ENCODE data around the gene APP. TPM values are rescaled to one million over a fixed set of nuclear protein-coding genes. Genes with fewer than 3 reads are reported as not detected.
A peak's percentile ranks its signal among the peaks of the same experiment; 100 is the strongest.

Gene APP
- total RNA-seq, 1 donor, result 373 TPM

- Histone ChIP-seq H3K79me2 (ENCODE audit: insufficient read depth, low read length) (peaks cover 99% of the 10 kb centered on the region), H2AFZ (ENCODE audit: low read length) (no peak overlapping the region), H3K4me2 (ENCODE audit: insufficient read depth, low read length) (no peak overlapping the region), H3K9me3 (ENCODE audit: low read depth, low read length) (no peaks in the 10 kb centered on the region), H3K4me1 (ENCODE audit: insufficient read depth, low read length) (peaks cover 5% of the 10 kb centered on the region), H3K27ac (ENCODE audit: low read depth, low read length) (no peak overlapping the region), H3K36me3 (ENCODE audit: insufficient read depth, low read length) (no peaks in the 10 kb centered on the region), H4K20me1 (ENCODE audit: insufficient read depth, low read length) (peaks cover 18% of the 10 kb centered on the region), H3K4me3 (ENCODE audit: insufficient read depth, low read length) (no peak overlapping the region), H3K27me3 (ENCODE audit: insufficient read depth, low read length) (no peaks in the 10 kb centered on the region)
- no peak for TF ChIP-seq CTCF (IDR thresholded peaks at IDR 0.05; ENCODE audit: extremely low read depth, low read depth, low read length)
- DNase-seq (ENCODE audit: insufficient read length, low spot score, missing footprints), result no peak
Observed at GRCh38 chr21:26162081-26162480, 8.5 kb downstream of the APP start.

GRCh38 chr21:26159869-26160268 is 10.7 kb downstream of the APP start:
- Histone ChIP-seq H3K4me2 (ENCODE audit: insufficient read depth, low read length) (no peak overlapping the region), H3K4me1 (ENCODE audit: insufficient read depth, low read length) (no peaks in the 10 kb centered on the region), H3K4me3 (ENCODE audit: insufficient read depth, low read length) (no peak overlapping the region), H3K27me3 (ENCODE audit: insufficient read depth, low read length) (no peaks in the 10 kb centered on the region), H4K20me1 (ENCODE audit: insufficient read depth, low read length) (peaks cover 12% of the 10 kb centered on the region), H2AFZ (ENCODE audit: low read length) (no peak overlapping the region), H3K9me3 (ENCODE audit: low read depth, low read length) (no peaks in the 10 kb centered on the region), H3K36me3 (ENCODE audit: insufficient read depth, low read length) (no peaks in the 10 kb centered on the region), H3K27ac (ENCODE audit: low read depth, low read length) (no peak overlapping the region), H3K79me2 (ENCODE audit: insufficient read depth, low read length) (peaks cover 94% of the 10 kb centered on the region)
- TF ChIP-seq CTCF (IDR thresholded peaks at IDR 0.05; ENCODE audit: extremely low read depth, low read depth, low read length), result no peak
- no peak for DNase-seq (ENCODE audit: insufficient read length, low spot score, missing footprints)

GRCh38 chr21:26157801-26158200 is 12.8 kb downstream of the APP start:
- Histone ChIP-seq H4K20me1 (ENCODE audit: insufficient read depth, low read length) (peaks cover 12% of the 10 kb centered on the region), H3K4me2 (ENCODE audit: insufficient read depth, low read length) (no peak overlapping the region), H3K79me2 (ENCODE audit: insufficient read depth, low read length) (peaks cover 95% of the 10 kb centered on the region), H3K27me3 (ENCODE audit: insufficient read depth, low read length) (no peaks in the 10 kb centered on the region), H3K27ac (ENCODE audit: low read depth, low read length) (no peak overlapping the region), H3K4me1 (ENCODE audit: insufficient read depth, low read length) (peaks cover 11% of the 10 kb centered on the region), H3K4me3 (ENCODE audit: insufficient read depth, low read length) (no peak overlapping the region), H3K9me3 (ENCODE audit: low read depth, low read length) (no peaks in the 10 kb centered on the region), H2AFZ (ENCODE audit: low read length) (no peak overlapping the region), H3K36me3 (ENCODE audit: insufficient read depth, low read length) (no peaks in the 10 kb centered on the region)
- peak; percentile 56 for DNase-seq (ENCODE audit: insufficient read length, low spot score, missing footprints)
- TF ChIP-seq CTCF (IDR thresholded peaks at IDR 0.05; ENCODE audit: extremely low read depth, low read depth, low read length), result no peak

GRCh38 chr21:26154753-26155152 is 15.8 kb downstream of the APP start:
- Histone ChIP-seq H3K36me3 (ENCODE audit: insufficient read depth, low read length) (no peaks in the 10 kb centered on the region), H3K4me1 (ENCODE audit: insufficient read depth, low read length) (peaks cover 11% of the 10 kb centered on the region), H3K79me2 (ENCODE audit: insufficient read depth, low read length) (peaks cover 92% of the 10 kb centered on the region), H3K4me2 (ENCODE audit: insufficient read depth, low read length) (no peak overlapping the region), H3K9me3 (ENCODE audit: low read depth, low read length) (no peaks in the 10 kb centered on the region), H2AFZ (ENCODE audit: low read length) (no peak overlapping the region), H3K27me3 (ENCODE audit: insufficient read depth, low read length) (no peaks in the 10 kb centered on the region), H3K4me3 (ENCODE audit: insufficient read depth, low read length) (no peak overlapping the region), H3K27ac (ENCODE audit: low read depth, low read length) (no peak overlapping the region), H4K20me1 (ENCODE audit: insufficient read depth, low read length) (peaks cover 8% of the 10 kb centered on the region)
- TF ChIP-seq CTCF (IDR thresholded peaks at IDR 0.05; ENCODE audit: extremely low read depth, low read depth, low read length), result no peak
- DNase-seq (ENCODE audit: insufficient read length, low spot score, missing footprints), result no peak

Data from osteoblast (primary cell).